Measurements from ENCODE around the gene TLE1.

Gene TLE1

DNA sequence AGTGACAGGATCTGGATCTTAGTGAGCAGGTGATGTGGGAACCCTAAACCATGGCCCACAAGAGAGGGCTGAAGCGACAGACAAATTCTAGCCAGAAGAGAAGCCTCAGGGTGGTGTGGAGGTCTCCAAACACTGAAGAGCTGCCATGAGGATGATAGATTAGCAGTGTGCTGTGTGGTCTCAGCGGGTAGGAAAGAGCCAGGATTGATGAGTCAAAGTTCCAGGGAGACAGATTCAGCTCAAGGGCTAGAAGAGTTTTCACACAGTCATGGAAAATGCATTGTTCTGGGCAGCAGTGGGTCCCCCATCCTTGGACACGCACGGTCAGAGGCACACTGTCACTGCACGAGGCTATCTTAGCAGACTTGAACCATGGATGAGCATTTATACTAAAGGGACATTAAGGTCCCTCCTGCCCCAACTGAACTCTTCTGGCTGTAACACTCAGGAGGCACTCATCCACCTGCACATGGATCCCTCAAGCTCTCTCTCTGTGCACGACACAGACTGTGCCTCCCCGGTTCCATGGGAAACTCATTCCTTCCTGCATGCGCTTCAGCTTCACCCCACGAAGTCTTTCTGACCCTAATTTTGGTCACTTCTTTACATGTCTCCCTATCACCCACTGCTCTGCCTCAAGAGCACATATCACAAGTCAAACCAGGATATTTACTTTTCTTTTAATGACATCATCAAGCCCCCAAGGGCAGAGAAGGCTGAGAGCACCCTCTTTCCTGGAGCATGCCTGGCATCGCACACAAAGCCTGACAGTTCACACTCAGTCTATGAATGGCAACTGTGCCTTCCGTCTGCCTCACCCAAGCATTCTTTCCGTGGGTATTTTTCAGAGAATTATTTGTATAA is 84.8 kb downstream of the TLE1 start:
- H3K9me3 ChIP-seq (ENCODE audit: control insufficient read depth in 2 of 2, low read length in 2 of 2), result no peaks in the 10 kb centered on the region
- H3K27ac ChIP-seq (ENCODE audit: low read depth in 2 of 2, low read length in 2 of 2), result no peak overlapping the region
- H3K36me3 ChIP-seq (ENCODE audit: control insufficient read depth in 2 of 2, insufficient read depth in 2 of 2, low read length in 2 of 2), result peaks cover 20 to 32% of the 10 kb centered on the region in 2 donors
- H3K27me3 ChIP-seq (ENCODE audit: control insufficient read depth in 2 of 2, insufficient read depth in 2 of 2, low read length in 2 of 2), result no peaks in the 10 kb centered on the region
- H3K9ac ChIP-seq (ENCODE audit: low read depth in 1 of 2, low read length in 2 of 2), result no peak overlapping the region
- no peak overlapping the region for H3K4me3 ChIP-seq (ENCODE audit: low read length in 2 of 2)
- H3K4me1 ChIP-seq (ENCODE audit: control insufficient read depth in 2 of 2, insufficient read depth in 2 of 2, low read length in 2 of 2), result no peaks in the 10 kb centered on the region

DNA sequence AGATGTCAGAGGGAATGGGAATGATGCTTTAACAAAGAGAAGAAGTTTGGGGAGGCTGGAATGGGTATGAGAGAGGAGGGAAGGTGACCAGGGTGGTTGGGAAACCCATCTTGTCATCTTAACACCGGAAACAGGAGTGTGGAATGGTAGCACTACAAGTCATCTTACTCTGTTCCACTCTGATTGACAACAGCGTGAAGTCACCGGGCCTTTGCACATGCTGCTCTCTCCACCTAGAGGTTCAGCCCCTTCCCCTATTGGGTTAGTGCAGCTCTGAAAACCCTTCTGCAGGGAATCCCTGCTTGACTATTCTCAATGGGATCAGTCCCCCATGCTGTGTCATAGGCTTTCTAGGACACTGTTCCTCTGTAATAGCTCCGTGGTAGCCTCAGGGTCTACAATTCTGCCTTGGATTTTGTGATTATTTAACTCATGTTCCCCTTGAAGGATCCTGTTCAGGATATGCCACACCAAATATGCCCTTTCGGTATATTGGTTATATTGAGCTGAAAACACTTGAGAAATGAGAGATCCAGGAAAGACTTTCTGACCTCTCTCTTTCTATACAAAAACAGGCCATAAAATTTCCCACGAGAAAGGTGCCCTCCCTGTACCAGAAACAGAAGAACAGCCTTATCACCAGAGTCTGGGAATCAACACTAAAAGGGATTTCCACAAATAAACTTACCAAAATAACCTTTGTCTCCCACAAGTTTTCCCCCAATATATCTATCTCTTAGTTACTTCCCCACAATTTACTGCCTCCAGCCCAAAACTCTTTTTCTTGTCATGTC is 86.3 kb downstream of the TLE1 start:
- Histone ChIP-seq H3K36me3 (ENCODE audit: control insufficient read depth in 2 of 2, insufficient read depth in 2 of 2, low read length in 2 of 2) (peaks cover 19 to 28% of the 10 kb centered on the region in 2 donors), H3K27me3 (ENCODE audit: control insufficient read depth in 2 of 2, insufficient read depth in 2 of 2, low read length in 2 of 2) (no peaks in the 10 kb centered on the region), H3K9me3 (ENCODE audit: control insufficient read depth in 2 of 2, low read length in 2 of 2) (no peaks in the 10 kb centered on the region), H3K27ac (ENCODE audit: low read depth in 2 of 2, low read length in 2 of 2) (no peak overlapping the region), H3K9ac (ENCODE audit: low read depth in 1 of 2, low read length in 2 of 2) (no peak overlapping the region), H3K4me3 (ENCODE audit: low read length in 2 of 2) (no peak overlapping the region), H3K4me1 (ENCODE audit: control insufficient read depth in 2 of 2, insufficient read depth in 2 of 2, low read length in 2 of 2) (no peaks in the 10 kb centered on the region)

DNA sequence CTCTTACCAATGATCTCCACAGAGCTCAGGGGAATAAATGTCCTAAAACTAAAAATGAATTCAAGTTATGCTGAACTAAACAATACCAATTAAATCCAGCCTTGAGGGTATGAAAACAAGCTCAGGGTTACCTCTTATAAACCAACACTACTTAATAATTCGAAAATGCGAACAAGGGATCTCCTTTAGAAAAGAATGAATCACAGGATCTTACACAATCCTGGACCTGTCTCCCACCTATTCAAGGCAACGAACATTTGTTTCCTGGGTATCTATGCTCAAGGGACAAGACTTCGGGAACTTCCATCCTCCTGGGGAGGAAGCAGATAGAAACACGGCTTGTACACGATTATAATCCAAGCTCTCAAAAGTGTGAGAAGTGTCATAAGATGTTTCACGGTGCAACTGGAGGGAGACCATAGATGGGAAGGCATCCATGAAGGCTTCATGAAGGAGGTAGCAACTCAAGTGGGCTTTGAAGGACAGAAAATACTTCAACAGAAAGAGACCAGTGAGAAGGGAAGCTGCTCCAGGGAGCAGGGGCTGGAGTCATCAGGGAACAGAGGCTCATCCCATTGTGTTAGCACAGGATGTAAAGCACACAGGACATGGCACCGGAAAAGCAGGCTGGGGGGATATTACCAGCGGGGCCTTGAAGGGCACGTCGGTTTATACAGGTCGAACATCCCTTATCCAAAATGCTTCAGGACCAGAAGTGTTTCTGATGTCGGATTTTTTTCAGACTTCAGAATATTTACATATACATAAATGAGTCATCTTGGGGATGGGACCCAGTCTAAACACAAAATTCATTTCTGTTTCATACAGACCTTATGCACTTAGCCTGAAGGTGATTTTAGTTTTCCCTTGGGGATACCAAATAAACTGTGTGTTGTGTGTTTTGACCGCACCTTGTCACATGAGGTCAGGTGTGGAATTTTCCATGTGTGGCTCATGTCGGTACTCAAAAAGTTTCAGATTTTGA is 87.4 kb downstream of the TLE1 start:
- H3K9ac ChIP-seq (ENCODE audit: low read depth in 1 of 2, low read length in 2 of 2), result no peak overlapping the region
- no peak overlapping the region for H3K27ac ChIP-seq (ENCODE audit: low read depth in 2 of 2, low read length in 2 of 2)
- H3K4me3 ChIP-seq (ENCODE audit: low read length in 2 of 2), result no peak overlapping the region
- H3K36me3 ChIP-seq (ENCODE audit: control insufficient read depth in 2 of 2, insufficient read depth in 2 of 2, low read length in 2 of 2), result peaks cover 11 to 21% of the 10 kb centered on the region in 2 donors
- no peaks in the 10 kb centered on the region for H3K9me3 ChIP-seq (ENCODE audit: control insufficient read depth in 2 of 2, low read length in 2 of 2)
- no peaks in the 10 kb centered on the region for H3K27me3 ChIP-seq (ENCODE audit: control insufficient read depth in 2 of 2, insufficient read depth in 2 of 2, low read length in 2 of 2)
- no peaks in the 10 kb centered on the region for H3K4me1 ChIP-seq (ENCODE audit: control insufficient read depth in 2 of 2, insufficient read depth in 2 of 2, low read length in 2 of 2)

DNA sequence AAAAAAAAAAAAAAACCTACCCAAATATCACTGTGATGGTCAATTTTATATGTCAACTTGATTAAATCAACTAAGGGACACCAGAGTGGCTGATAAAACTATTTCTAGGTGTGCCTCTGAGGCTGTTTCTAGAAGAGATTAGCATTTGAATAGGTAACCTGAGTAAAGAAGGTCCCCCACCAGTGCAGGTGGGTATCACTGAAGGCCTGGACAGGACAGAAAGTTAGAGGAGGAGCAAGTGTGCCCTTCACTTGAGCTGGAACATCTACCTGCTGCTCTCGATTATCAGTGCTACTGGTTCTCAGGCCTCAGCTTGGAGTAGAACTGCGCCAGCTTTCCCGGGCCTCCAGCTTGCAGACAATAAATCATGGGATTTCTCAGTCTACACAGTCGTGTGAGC is 88.7 kb downstream of the TLE1 start:
- H3K9me3 ChIP-seq (ENCODE audit: control insufficient read depth in 2 of 2, low read length in 2 of 2), result no peaks in the 10 kb centered on the region
- no peaks in the 10 kb centered on the region for H3K27me3 ChIP-seq (ENCODE audit: control insufficient read depth in 2 of 2, insufficient read depth in 2 of 2, low read length in 2 of 2)
- H3K27ac ChIP-seq (ENCODE audit: low read depth in 2 of 2, low read length in 2 of 2), result no peak overlapping the region
- H3K36me3 ChIP-seq (ENCODE audit: control insufficient read depth in 2 of 2, insufficient read depth in 2 of 2, low read length in 2 of 2), result peaks cover 11 to 24% of the 10 kb centered on the region in 2 donors
- no peak overlapping the region for H3K4me3 ChIP-seq (ENCODE audit: low read length in 2 of 2)
- no peaks in the 10 kb centered on the region for H3K4me1 ChIP-seq (ENCODE audit: control insufficient read depth in 2 of 2, insufficient read depth in 2 of 2, low read length in 2 of 2)
- no peak overlapping the region for H3K9ac ChIP-seq (ENCODE audit: low read depth in 1 of 2, low read length in 2 of 2)

DNA sequence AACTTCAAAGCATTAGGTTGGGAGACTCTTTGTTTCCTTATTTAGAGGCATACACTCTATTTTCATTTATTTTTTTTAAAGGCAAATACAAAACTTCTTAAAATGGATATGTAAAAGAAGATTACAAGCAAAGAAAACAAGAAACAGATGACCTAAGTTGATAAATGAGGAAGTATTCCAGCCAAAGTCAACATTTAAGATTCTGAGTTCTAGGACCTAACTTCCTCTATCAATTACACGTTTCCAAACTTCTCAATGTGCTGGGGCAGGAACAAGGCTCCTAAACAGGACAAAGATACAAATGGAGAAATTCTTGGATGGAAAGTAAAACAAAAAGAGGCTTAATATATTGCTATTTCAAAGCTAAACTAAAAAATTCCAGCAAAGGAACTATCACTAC is 89.5 kb downstream of the TLE1 start:
- H3K36me3 ChIP-seq (ENCODE audit: control insufficient read depth in 2 of 2, insufficient read depth in 2 of 2, low read length in 2 of 2), result peaks cover 10 to 23% of the 10 kb centered on the region in 2 donors
- no peak overlapping the region for H3K27ac ChIP-seq (ENCODE audit: low read depth in 2 of 2, low read length in 2 of 2)
- H3K4me1 ChIP-seq (ENCODE audit: control insufficient read depth in 2 of 2, insufficient read depth in 2 of 2, low read length in 2 of 2), result no peaks in the 10 kb centered on the region
- H3K27me3 ChIP-seq (ENCODE audit: control insufficient read depth in 2 of 2, insufficient read depth in 2 of 2, low read length in 2 of 2), result no peaks in the 10 kb centered on the region
- no peak overlapping the region for H3K4me3 ChIP-seq (ENCODE audit: low read length in 2 of 2)
- no peak overlapping the region for H3K9ac ChIP-seq (ENCODE audit: low read depth in 1 of 2, low read length in 2 of 2)
- H3K9me3 ChIP-seq (ENCODE audit: control insufficient read depth in 2 of 2, low read length in 2 of 2), result no peaks in the 10 kb centered on the region

DNA sequence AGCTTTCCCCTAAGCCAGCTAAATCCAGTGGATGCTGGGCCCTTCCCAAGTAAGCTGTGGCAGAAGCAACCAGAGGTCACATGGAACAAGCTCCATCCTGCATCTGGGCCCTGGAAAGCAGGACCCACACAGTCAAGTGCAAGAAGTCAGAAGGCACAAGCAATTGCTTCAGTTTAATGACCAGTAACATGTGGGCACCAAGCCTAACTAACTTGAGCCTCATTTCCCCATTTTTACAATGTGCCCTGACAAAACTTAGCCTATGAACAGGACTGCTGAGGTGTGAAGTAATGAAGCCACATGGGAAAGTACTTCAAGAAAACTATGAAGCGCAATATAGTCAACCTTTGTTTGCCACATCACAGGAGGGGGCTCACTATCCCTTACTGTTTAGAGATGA is 90.5 kb downstream of the TLE1 start:
- H3K9me3 ChIP-seq (ENCODE audit: control insufficient read depth in 2 of 2, low read length in 2 of 2), result no peaks in the 10 kb centered on the region
- H3K27me3 ChIP-seq (ENCODE audit: control insufficient read depth in 2 of 2, insufficient read depth in 2 of 2, low read length in 2 of 2), result no peaks in the 10 kb centered on the region
- H3K4me1 ChIP-seq (ENCODE audit: control insufficient read depth in 2 of 2, insufficient read depth in 2 of 2, low read length in 2 of 2), result no peaks in the 10 kb centered on the region
- no peak overlapping the region for H3K9ac ChIP-seq (ENCODE audit: low read depth in 1 of 2, low read length in 2 of 2)
- peaks cover 5 to 12% of the 10 kb centered on the region in 2 donors for H3K36me3 ChIP-seq (ENCODE audit: control insufficient read depth in 2 of 2, insufficient read depth in 2 of 2, low read length in 2 of 2)
- no peak overlapping the region for H3K4me3 ChIP-seq (ENCODE audit: low read length in 2 of 2)
- no peak overlapping the region for H3K27ac ChIP-seq (ENCODE audit: low read depth in 2 of 2, low read length in 2 of 2)

DNA sequence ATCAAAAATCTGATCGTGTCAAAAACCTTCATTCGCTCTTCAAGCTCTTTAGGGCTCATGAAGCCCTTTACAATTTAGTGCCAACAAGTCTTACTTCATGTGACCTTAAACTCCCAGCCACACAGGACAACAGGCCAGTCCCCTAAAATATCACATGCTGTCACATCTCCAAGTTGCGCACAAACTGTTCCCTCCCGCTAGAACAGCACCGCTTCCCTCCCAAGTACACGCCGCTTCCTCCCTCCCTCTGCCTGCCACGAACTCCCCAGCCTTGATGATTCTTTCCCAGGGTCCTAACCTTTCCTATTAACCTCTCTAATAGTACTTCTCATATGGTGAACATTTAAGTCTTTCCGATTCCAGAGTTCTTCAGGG is 91.2 kb downstream of the TLE1 start:
- H3K9me3 ChIP-seq (ENCODE audit: control insufficient read depth in 2 of 2, low read length in 2 of 2), result no peaks in the 10 kb centered on the region
- no peaks in the 10 kb centered on the region for H3K27me3 ChIP-seq (ENCODE audit: control insufficient read depth in 2 of 2, insufficient read depth in 2 of 2, low read length in 2 of 2)
- peaks cover 5 to 11% of the 10 kb centered on the region in 2 donors for H3K36me3 ChIP-seq (ENCODE audit: control insufficient read depth in 2 of 2, insufficient read depth in 2 of 2, low read length in 2 of 2)
- no peak overlapping the region for H3K9ac ChIP-seq (ENCODE audit: low read depth in 1 of 2, low read length in 2 of 2)
- H3K27ac ChIP-seq (ENCODE audit: low read depth in 2 of 2, low read length in 2 of 2), result no peak overlapping the region
- H3K4me1 ChIP-seq (ENCODE audit: control insufficient read depth in 2 of 2, insufficient read depth in 2 of 2, low read length in 2 of 2), result peaks cover under 1 to 3% of the 10 kb centered on the region in 2 donors
- no peak overlapping the region for H3K4me3 ChIP-seq (ENCODE audit: low read length in 2 of 2)

DNA sequence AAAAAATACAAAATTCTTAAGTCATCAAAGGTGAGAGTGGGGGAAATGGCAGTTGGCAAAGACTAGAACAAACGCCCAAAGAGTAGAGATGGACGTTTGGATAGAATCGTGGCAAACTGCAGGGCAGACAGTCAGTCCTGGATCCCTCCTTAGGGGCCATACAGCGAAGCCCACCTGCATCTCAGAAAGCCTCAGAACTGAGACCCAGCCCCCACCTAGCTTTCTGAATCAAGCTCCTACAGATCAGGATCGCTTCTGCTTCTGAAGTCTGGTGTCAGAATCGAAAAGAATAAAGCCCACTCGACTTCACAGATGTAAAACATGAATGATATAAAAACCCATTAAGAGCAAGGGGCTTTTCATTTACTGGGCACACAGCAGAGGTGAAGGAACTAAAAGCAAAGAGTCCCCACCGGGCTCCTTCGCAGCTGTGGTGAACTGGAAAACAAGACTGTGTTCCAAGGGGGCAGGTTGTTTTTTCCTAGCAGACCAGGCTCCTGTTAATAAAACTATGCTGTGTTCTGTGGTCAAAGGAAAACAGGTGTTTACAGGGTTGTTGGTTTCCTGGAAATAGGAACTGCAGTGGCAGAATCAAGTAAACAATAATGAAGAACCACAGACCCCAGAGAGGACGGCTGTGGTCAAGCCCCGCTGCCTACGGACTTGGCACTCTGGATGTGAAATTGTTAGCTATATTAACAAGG is 91.8 kb downstream of the TLE1 start:
- H3K27ac ChIP-seq (ENCODE audit: low read depth in 2 of 2, low read length in 2 of 2), result no peak overlapping the region
- peaks cover 4 to 6% of the 10 kb centered on the region in 2 donors for H3K36me3 ChIP-seq (ENCODE audit: control insufficient read depth in 2 of 2, insufficient read depth in 2 of 2, low read length in 2 of 2)
- H3K9me3 ChIP-seq (ENCODE audit: control insufficient read depth in 2 of 2, low read length in 2 of 2), result no peaks in the 10 kb centered on the region
- no peak overlapping the region for H3K9ac ChIP-seq (ENCODE audit: low read depth in 1 of 2, low read length in 2 of 2)
- H3K4me1 ChIP-seq (ENCODE audit: control insufficient read depth in 2 of 2, insufficient read depth in 2 of 2, low read length in 2 of 2), result peaks cover 4 to 6% of the 10 kb centered on the region in 2 donors
- no peak overlapping the region for H3K4me3 ChIP-seq (ENCODE audit: low read length in 2 of 2)
- H3K27me3 ChIP-seq (ENCODE audit: control insufficient read depth in 2 of 2, insufficient read depth in 2 of 2, low read length in 2 of 2), result no peaks in the 10 kb centered on the region

DNA sequence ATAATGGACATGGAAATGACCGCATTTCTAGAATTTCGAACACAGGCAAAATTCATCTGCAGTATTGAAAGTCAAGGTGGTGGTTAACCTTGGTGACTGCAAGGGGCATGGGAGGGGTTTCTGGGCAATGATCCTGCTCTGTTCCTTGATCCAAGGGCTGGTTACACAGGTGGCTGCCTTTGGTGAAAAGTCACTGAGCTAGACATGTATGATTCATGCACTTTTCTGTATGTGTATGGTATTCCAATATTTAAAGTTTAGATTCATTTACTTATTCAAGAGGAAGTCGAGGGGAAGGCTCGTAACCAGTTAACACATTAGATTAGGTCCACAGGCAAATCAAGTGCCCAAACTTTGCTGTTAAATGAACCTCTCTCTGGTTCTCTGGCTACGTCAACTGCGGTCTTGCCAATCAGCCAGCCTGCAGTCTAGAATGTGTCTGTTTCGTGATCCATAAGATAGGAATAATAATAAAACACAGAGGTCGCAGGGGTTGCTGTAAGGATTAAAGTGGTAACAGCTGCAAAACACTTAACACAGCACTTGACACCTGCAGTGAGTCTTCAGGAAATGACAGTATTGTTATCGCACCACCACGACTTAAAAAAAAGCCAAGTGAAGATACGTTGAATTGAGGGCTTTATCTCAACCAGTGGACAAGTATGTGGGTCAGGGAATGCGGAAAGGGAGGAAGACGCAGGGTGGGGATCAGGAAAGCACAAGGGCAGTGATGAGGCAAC is 92.5 kb downstream of the TLE1 start:
- Histone ChIP-seq H3K9me3 (ENCODE audit: control insufficient read depth in 2 of 2, low read length in 2 of 2) (no peaks in the 10 kb centered on the region), H3K36me3 (ENCODE audit: control insufficient read depth in 2 of 2, insufficient read depth in 2 of 2, low read length in 2 of 2) (peaks cover 0 to 3% of the 10 kb centered on the region in 2 donors), H3K27me3 (ENCODE audit: control insufficient read depth in 2 of 2, insufficient read depth in 2 of 2, low read length in 2 of 2) (no peaks in the 10 kb centered on the region), H3K27ac (ENCODE audit: low read depth in 2 of 2, low read length in 2 of 2) (no peak overlapping the region), H3K9ac (ENCODE audit: low read depth in 1 of 2, low read length in 2 of 2) (no peak overlapping the region), H3K4me3 (ENCODE audit: low read length in 2 of 2) (no peak overlapping the region), H3K4me1 (ENCODE audit: control insufficient read depth in 2 of 2, insufficient read depth in 2 of 2, low read length in 2 of 2) (peaks cover 7 to 10% of the 10 kb centered on the region in 2 donors)

Measured in mucosa of rectum (tissue), 2 donors.